GM12892 (cell line): ENCODE measurements around the gene MSRB1.
A peak's percentile ranks its signal among the peaks of the same experiment; 100 is the strongest.

Experiments
- POLR2A ChIP-seq: IDR thresholded peaks from 2 replicates; pipeline ENCODE4 v1.6.1; 2011; ENCODE audit warnings: low read depth, low read length, control low read depth
- TAF1 ChIP-seq: IDR thresholded peaks from 2 replicates; pipeline ENCODE4 v1.6.1; 2011; ENCODE audit warnings: low read depth, mild to moderate bottlenecking, control low read depth, low read length, borderline replicate concordance

- TF ChIP-seq POLR2A (peak; percentile 63), TAF1 (no peak)
Observed at GRCh38 chr16:1991948-1992703, 49.1 kb upstream of the MSRB1 start.
